ENCODE measurements around the gene NT5DC4.

NT5DC4 gene

GRCh38 chr2:112720785-112721184 lies at the start of gene NT5DC4:
Gene NT5DC4 (plus strand): TSS chr2:112721020. CDS start chr2:112721080, 60 bp downstream.
- no peak for DNase-seq (ENCODE audit: low spot score)

- DNase-seq (ENCODE audit: low spot score), result peak; percentile 26
Measured at GRCh38 chr2:112671801-112672200, 49.0 kb upstream of the NT5DC4 start.

GRCh38 chr2:112673008-112673407 lies 47.8 kb upstream of the NT5DC4 start:
- DNase-seq (ENCODE audit: low spot score), result no peak

GRCh38 chr2:112674229-112674628 lies 46.6 kb upstream of the NT5DC4 start:
- DNase-seq (ENCODE audit: low spot score), result peak; percentile 76

GRCh38 chr2:112679484-112679883 lies 41.3 kb upstream of the NT5DC4 start:
- peak; percentile 64 for DNase-seq (ENCODE audit: low spot score)

GRCh38 chr2:112680666-112681101 lies 40.1 kb upstream of the NT5DC4 start:
- no peak for DNase-seq (ENCODE audit: low spot score)

GRCh38 chr2:112682101-112682500 lies 38.7 kb upstream of the NT5DC4 start:
- no peak for DNase-seq (ENCODE audit: low spot score)

GRCh38 chr2:112683550-112684414 lies 37.0 kb upstream of the NT5DC4 start:
- DNase-seq (ENCODE audit: low spot score), result no peak

- no peak for DNase-seq (ENCODE audit: low spot score)
Measured at GRCh38 chr2:112684415-112684775, 36.4 kb upstream of the NT5DC4 start.

- no peak for DNase-seq (ENCODE audit: low spot score)
Measured at GRCh38 chr2:112685271-112685884, 35.4 kb upstream of the NT5DC4 start.

- DNase-seq (ENCODE audit: low spot score), result no peak
Measured at GRCh38 chr2:112686348-112687217, 34.2 kb upstream of the NT5DC4 start.

GRCh38 chr2:112687522-112687921 lies 33.3 kb upstream of the NT5DC4 start:
- DNase-seq (ENCODE audit: low spot score), result no peak

- DNase-seq (ENCODE audit: low spot score), result no peak
Measured at GRCh38 chr2:112688086-112688880, 32.5 kb upstream of the NT5DC4 start.

GRCh38 chr2:112690853-112691401 lies 29.9 kb upstream of the NT5DC4 start:
- DNase-seq (ENCODE audit: low spot score), result peak; percentile 85

GRCh38 chr2:112691881-112692281 lies 28.9 kb upstream of the NT5DC4 start:
- no peak for DNase-seq (ENCODE audit: low spot score)

GRCh38 chr2:112692495-112692911 lies 28.3 kb upstream of the NT5DC4 start:
- no peak for DNase-seq (ENCODE audit: low spot score)

- DNase-seq (ENCODE audit: low spot score), result no peak
Measured at GRCh38 chr2:112692918-112693317, 27.9 kb upstream of the NT5DC4 start.

- DNase-seq (ENCODE audit: low spot score), result no peak
Measured at GRCh38 chr2:112693596-112693995, 27.2 kb upstream of the NT5DC4 start.

GRCh38 chr2:112694182-112694581 lies 26.6 kb upstream of the NT5DC4 start:
- DNase-seq (ENCODE audit: low spot score), result no peak

- DNase-seq (ENCODE audit: low spot score), result no peak
Measured at GRCh38 chr2:112698834-112699515, 21.8 kb upstream of the NT5DC4 start.
